G401.6 (cell line): ENCODE results near the gene ZBTB32.

Experiments
- FAIRE-seq: peaks from 2 replicates; lab custom pipeline; 2012; peaks lifted over from hg19 to GRCh38; lab: Jason Lieb, UNC

The ZBTB32 gene

GRCh38 chr19:35753634-35754369, 49.4 kb downstream of the ZBTB32 start:
- no peak for FAIRE-seq

- no peak for FAIRE-seq
Measured at GRCh38 chr19:35754370-35755130, 50.2 kb downstream of the ZBTB32 start.

- no peak for FAIRE-seq
Measured at GRCh38 chr19:35755131-35755549, 50.8 kb downstream of the ZBTB32 start.

- FAIRE-seq: no peak
Measured at GRCh38 chr19:35755550-35756376, 51.4 kb downstream of the ZBTB32 start.

DNA sequence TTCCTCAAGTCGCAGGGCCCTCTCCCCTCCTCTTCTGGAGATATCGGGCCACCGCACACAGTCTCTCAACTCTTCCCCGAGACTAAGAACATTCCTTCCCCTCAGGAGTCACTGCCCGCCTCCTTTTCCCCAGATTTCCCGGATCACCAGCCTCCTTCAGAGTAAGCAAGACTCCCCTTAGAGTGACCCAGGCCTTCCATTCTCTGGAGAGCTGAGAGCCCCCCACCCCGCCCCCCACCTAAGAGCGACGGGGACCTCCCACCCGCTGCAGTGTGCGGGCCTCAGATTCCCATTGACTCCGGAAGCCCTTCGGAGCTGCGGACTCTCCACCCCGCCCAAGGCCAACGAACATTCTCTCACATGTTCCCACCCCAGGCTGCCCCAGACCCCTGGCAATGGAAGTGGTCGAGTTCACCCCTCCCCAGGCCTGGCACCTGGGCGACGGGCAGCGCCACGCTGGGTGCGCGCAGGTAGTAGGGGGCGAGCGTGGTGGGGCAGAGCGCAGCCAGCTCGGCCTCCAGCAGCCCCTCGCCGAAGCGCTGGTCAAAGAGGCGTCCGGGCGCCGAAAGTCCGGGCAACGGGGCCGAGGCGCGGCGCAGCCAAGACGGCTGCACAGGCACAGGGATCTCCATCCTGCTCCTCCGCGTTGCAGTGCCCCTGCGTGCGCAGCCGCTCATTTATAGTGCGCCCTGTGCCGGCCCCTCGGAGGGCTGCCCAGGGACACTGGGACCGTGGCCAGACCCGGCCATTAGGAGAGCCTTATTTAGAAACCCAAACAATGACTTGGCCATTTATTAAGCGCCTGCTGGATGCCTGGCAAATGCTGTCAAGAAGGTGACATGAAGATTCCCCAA, 52.2 kb downstream of the ZBTB32 start, which contains the start of gene HSPB6:
Gene HSPB6, minus strand, starts transcription at position 653 of the 854 bp plus-strand sequence. Its CDS starts 21 bp downstream, at position 632.
- FAIRE-seq: no peak

- peak; percentile 15 for FAIRE-seq
Measured at GRCh38 chr19:35757231-35757748, 52.9 kb downstream of the ZBTB32 start.

DNA sequence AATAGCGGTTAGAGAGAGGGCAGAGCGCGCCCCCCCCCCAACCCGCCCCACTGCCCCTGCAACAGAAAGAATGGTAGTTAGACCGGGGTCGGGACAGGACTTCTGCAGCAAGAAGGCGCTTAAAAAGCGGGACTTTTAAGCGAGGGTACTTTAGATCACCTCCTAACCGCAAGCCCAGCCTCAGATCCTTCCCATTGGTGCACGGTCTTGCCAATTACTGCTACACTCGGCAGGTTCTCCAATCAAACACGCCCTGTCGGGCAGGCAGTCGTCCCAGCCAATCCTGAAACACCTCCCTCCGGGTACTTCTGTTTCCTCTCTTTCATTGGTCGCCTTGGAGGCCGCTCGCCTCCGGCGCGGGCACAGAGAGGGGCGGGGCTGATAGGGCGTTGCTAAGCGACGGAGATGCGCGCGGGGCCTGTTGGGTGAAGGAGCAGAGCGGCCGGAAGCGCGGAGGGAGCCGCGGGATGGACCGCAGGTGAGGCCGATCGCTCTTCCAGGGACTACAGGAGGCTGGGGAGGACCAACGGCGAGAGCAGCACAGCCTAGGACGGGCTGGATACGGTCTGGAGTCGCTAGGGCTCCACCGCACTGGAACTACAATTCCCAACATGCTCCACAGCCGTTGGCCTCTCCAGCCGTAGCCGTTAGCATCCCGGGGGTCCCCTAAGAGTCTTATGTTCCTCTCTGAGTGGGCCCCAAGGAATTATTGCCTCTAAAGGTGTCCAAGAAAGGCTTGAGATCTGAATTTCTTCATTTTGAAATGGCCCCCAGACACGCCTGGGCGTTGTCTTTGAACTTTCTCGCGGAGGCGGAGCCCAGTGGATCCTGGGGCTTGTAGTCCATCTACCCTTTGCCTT, 53.6 kb downstream of the ZBTB32 start, which contains the start of gene PROSER3:
Gene PROSER3, plus strand, starts transcription at position 428 of the 860 bp plus-strand sequence. Its CDS starts 40 bp downstream, at position 468.
- FAIRE-seq: peak; percentile 99

GRCh38 chr19:35759697-35760096, 55.3 kb downstream of the ZBTB32 start:
- no peak for FAIRE-seq

GRCh38 chr19:35760711-35761349, 56.5 kb downstream of the ZBTB32 start:
- FAIRE-seq: no peak

DNA sequence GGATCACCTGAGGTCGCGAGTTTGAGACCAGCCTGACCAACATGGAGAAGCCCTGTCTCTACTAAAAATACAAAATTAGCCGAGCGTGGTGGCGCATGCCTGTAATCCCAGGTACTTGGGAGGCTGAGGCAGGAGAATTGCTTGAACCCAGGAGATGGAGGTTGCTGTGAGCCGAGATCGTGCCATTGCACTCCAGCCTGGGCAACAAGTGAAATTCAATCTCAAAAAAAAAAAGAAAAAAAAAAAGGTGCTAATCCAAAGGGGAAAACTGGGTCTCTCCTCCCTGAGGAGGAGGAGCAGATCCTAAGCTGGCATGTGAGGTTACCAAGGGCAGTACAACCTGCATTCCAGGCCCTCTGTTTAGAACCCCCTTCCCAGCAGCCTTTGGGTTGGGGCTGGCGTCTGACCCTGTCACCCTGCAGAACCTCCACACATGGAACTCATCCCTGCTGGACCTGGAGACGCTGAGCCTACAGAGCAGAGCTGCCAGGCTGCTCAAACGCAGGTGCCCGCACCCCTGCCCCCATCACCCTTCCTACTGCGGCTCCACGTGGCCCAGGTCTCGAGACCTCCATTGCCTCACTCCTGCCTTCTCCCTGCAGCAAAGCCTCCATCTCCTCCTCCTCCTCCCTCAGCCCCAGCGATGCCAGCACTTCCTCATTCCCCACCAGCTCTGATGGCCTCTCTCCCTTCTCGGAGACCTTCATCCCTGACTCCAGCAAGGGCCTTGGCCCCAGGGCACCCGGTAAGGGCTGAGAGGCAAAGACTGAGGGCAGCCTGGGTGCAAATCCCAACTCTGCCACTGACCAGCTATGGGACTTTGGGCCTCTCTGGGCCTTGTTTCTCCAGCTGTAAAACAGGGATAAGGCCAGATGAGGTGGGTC, 60.3 kb downstream of the ZBTB32 start:
- FAIRE-seq: no peak
